Measurements from ENCODE around the gene ACER3.

DNA sequence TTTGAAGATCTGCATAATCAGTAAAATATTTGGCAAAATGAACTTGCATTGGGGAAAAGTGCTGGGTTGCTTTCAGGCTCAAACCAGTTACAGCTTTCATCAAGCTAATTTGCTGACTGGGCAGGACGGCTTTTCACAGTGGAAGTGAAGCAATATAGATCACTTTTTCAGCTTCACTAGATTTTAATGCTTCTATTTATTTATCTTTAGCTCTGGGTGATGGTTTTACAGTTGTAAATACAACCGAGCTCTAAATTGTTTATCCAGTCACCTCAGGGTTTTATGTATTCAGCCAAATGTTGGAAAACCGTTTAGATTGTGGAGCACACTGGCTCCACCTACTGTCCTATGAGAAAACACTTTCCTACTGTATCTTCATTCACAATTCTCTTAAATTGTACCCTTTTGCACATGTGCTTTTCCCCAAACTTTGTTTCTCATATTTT, 58.2 kb downstream of the ACER3 start:
- TF ChIP-seq SUZ12 (IDR thresholded peaks at IDR 0.05) (no peak), FOXK2 (IDR thresholded peaks at IDR 0.05) (no peak), FOXA1 (IDR thresholded peaks at IDR 0.05) (no peak), HDGF (IDR thresholded peaks at IDR 0.05; ENCODE audit: borderline replicate concordance) (no peak), BHLHE40 (IDR thresholded peaks at IDR 0.05; ENCODE audit: borderline replicate concordance) (no peak), SP1 (IDR thresholded peaks at IDR 0.05) (no peak)

Measured in HEK293T (cell line).